Tibial artery (tissue), 4 donors: Measurements from ENCODE around the gene PVALB.
A peak's percentile ranks its signal among the peaks of the same experiment; 100 is the strongest.

Source experiments
- DNase-seq, 2 donors: peaks; one replicate each; pipeline ENCODE4 v3.0.0-alpha.2; 2019
- H3K27ac ChIP-seq, 2 donors: fragments of 200-600 bp; sonication (generic) in 1 of 2; 1 replicate in 1 of 2; 2 replicates in 1 of 2; pipeline ENCODE4 v1.5.1; 2018 to 2019; ENCODE audit warnings: mild to moderate bottlenecking in 1 of 2
- H3K27me3 ChIP-seq, 2 donors: fragments of 200-600 bp; sonication (generic) in 1 of 2; one replicate each; pipeline versions ENCODE4 v1.5.1 to v1.6.0; 2016 to 2019
- H3K36me3 ChIP-seq, 3 donors: fragments of 200-600 bp; sonication (generic) in 2 of 3; one replicate each; pipeline ENCODE4 v1.5.1; 2016 to 2019; ENCODE audit warnings: mild to moderate bottlenecking in 2 of 3
- H3K4me1 ChIP-seq, 4 donors: fragments of 200-600 bp; sonication (generic) in 2 of 4; 1 replicate in 3 of 4; 2 replicates in 1 of 4; pipeline ENCODE4 v1.5.1; 2016 to 2019
- H3K4me3 ChIP-seq, 2 donors: fragments of 200-600 bp; sonication (generic) in 1 of 2; 1 replicate in 1 of 2; 2 replicates in 1 of 2; pipeline ENCODE4 v1.5.1; 2018 to 2019; ENCODE audit warnings: mild to moderate bottlenecking in 2 of 2
- H3K9me3 ChIP-seq, 3 donors: fragments of 200-600 bp; sonication (generic) in 1 of 3; one replicate each; pipeline ENCODE4 v1.5.1; 2016 to 2019
- intact Hi-C: fragments of 100-400 bp; cut with DNase I; formaldehyde crosslinking; loops from one replicate; pipeline ENCODE4 v1.15.0; 2023; ENCODE audit warnings: low total_unique reads
- TF ChIP-seq, protein P1 (sequence below), 2 experiments: fragments of 200-600 bp in 1 of 2; fragments of 450-650 bp in 1 of 2; IDR thresholded peaks; one replicate each; pipeline ENCODE4 v1.5.1; 2017 to 2019; ENCODE audit warnings: antibody characterized with exemption in 2 of 2, mild to moderate bottlenecking in 1 of 2, moderate library complexity in 1 of 2

PVALB gene

DNA sequence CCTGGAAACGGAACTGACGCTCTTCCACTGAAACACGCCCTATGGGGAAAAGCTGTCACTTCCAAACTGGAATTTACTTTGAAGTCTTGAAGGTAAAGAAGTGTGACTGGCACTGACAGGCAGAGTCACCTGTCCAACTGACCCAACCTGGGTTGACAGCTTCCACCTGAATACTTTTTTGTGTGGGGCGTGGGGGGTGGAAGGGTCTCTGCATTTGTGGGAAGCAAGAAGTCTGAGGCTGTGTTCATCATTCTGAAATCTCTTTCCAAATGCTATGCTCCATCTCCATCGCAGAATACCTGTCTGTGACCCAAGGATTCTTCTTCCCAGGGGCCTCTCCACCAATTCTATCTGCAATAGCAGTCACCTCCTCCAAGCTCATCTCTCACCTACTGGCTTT, 48.7 kb downstream of the PVALB start:
- H3K4me3 ChIP-seq: no peak overlapping the region
- no peak overlapping the region for H3K27ac ChIP-seq
- H3K27me3 ChIP-seq: no peaks in the 10 kb centered on the region
- intact Hi-C loops: loop anchor here (10.0 kb wide), 1 partner anchor 223 kb away; no protein-coding TSS in a partner anchor
- TF ChIP-seq, protein P1, sequence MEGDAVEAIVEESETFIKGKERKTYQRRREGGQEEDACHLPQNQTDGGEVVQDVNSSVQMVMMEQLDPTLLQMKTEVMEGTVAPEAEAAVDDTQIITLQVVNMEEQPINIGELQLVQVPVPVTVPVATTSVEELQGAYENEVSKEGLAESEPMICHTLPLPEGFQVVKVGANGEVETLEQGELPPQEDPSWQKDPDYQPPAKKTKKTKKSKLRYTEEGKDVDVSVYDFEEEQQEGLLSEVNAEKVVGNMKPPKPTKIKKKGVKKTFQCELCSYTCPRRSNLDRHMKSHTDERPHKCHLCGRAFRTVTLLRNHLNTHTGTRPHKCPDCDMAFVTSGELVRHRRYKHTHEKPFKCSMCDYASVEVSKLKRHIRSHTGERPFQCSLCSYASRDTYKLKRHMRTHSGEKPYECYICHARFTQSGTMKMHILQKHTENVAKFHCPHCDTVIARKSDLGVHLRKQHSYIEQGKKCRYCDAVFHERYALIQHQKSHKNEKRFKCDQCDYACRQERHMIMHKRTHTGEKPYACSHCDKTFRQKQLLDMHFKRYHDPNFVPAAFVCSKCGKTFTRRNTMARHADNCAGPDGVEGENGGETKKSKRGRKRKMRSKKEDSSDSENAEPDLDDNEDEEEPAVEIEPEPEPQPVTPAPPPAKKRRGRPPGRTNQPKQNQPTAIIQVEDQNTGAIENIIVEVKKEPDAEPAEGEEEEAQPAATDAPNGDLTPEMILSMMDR (IDR thresholded peaks at IDR 0.05): no peak
- H3K9me3 ChIP-seq: no peaks in the 10 kb centered on the region
- DNase-seq: peak in 1 of 2 donors; percentile 11
- H3K4me1 ChIP-seq: no peaks in the 10 kb centered on the region
- H3K36me3 ChIP-seq: peaks cover 0 to 44% (median 14%) of the 10 kb centered on the region in 3 donors

DNA sequence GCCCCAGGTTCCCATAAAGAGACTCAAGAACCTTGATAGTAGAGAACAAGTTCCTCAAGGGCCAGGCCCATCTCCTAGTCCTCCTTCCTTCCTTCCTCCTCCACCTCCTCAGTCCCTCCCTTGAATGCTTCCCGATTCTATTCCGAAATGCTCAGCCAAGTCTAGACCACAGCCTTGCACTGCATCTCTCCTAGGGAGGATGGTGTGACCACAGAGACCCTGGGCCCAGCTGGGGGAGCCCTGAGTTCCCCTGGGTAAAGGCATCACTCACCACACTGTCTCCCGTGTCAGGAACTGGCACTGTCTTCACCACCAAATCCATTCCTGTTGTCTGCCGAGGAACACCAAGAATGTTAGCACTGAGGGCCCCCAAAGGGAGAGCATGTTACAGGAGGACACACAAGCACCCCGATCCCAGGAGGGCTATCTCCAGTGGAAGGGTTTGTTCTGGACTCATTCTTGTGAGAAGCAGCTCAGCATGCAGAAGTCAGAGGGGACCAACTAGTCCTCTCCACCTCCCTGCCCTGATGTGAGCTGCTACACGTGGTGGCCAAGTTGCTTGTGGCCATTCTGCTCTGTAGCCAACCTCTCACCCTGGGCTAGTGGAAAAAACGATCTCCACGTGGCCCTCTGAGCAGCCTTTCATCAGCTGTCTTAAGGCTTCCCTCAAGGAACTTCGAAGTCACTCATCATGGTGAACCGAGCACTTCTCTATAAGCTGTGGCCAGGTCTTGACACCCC, 49.6 kb downstream of the PVALB start:
- H3K27ac ChIP-seq: no peak overlapping the region
- intact Hi-C loops: loop anchor here (10.0 kb wide), 1 partner anchor 222 kb away; no protein-coding TSS in a partner anchor
- TF ChIP-seq, protein P1 (IDR thresholded peaks at IDR 0.05): no peak
- peak in 1 of 2 donors; percentile 34 for DNase-seq
- H3K9me3 ChIP-seq: no peaks in the 10 kb centered on the region
- peaks cover 0 to 53% (median 16%) of the 10 kb centered on the region in 3 donors for H3K36me3 ChIP-seq
- H3K4me1 ChIP-seq: no peaks in the 10 kb centered on the region
- H3K4me3 ChIP-seq: no peak overlapping the region
- no peaks in the 10 kb centered on the region for H3K27me3 ChIP-seq

DNA sequence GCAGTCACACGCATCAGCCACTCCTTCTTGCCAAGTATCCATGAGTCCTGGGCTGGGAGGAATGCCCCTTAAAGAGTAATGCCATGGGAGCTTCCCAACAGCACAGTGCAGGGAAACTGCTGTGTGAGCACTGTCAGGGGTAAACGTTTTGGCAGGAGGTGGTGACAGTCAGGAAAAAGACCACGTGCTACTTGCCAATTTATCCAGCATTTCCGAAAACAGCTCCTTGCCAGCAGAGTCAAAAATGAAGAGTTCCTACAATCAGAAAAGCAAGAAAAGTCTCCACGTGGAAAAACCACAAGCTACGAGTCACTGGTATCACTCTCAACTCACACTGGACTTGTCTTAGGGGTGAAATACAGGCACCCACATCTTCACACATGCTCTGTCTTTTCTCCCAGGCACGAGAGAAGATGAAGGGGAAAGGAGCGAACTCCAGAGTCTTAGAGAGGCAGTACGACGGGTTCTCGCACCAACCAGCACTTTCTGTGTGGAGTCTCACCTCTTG, 50.8 kb downstream of the PVALB start:
- Histone ChIP-seq H3K4me1 (no peaks in the 10 kb centered on the region), H3K27ac (no peak overlapping the region), H3K9me3 (no peaks in the 10 kb centered on the region), H3K4me3 (no peak overlapping the region), H3K27me3 (no peaks in the 10 kb centered on the region), H3K36me3 (peaks cover 0 to 58% (median 20%) of the 10 kb centered on the region in 3 donors)
- intact Hi-C loops: loop anchor here (10.0 kb wide), 1 partner anchor 221 kb away; no protein-coding TSS in a partner anchor
- TF ChIP-seq, protein P1 (IDR thresholded peaks at IDR 0.05): no peak
- DNase-seq: peak in 1 of 2 donors; percentile 24

DNA sequence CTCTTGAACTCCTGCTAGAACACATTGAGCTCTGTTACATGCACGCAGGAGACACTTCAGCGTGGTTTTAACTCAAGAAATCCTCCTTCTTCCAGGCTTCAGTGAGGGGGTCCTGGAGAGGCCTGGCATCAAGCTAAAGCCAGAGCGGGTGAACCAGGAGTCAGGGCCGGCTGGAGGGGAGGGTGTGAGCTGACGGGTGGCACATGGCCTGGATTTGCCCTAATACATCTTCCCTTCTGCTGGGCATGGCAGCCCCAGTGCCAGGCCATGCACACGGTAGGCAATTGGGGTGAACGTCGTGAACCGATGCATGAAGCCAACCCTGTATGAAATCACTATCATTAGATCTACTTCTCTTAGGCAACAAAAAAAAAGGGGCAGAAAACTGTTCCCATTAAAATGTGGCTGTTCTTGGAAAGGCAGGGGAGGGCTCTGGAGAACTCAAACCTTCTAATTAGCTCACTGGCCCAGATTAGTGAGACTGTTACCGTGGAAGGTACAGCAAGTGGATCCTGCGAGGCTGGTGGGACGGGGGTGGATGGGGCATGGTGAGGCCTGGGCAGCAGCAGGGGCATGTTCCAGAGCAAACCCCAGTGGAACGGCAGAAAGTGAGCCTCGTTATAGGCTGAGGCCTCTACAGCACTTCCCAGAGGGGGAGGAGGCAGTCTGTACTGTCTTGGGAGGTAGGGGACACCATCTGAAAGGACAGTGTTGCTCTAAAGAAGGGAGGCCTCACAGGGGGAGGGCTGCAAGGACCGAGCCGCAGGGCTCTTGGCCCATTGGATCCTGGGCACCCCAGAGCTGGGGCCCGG, 51.5 kb downstream of the PVALB start:
- peak in 1 of 2 donors; percentile 24 for DNase-seq
- no peaks in the 10 kb centered on the region for H3K9me3 ChIP-seq
- no peak overlapping the region for H3K4me3 ChIP-seq
- peaks cover 0 to 63% (median 20%) of the 10 kb centered on the region in 3 donors for H3K36me3 ChIP-seq
- no peaks in the 10 kb centered on the region for H3K4me1 ChIP-seq
- TF ChIP-seq, protein P1 (IDR thresholded peaks at IDR 0.05): no peak
- H3K27me3 ChIP-seq: no peaks in the 10 kb centered on the region
- H3K27ac ChIP-seq: no peak overlapping the region
- intact Hi-C loops: loop anchor here (10.0 kb wide), 1 partner anchor 221 kb away; no protein-coding TSS in a partner anchor

DNA sequence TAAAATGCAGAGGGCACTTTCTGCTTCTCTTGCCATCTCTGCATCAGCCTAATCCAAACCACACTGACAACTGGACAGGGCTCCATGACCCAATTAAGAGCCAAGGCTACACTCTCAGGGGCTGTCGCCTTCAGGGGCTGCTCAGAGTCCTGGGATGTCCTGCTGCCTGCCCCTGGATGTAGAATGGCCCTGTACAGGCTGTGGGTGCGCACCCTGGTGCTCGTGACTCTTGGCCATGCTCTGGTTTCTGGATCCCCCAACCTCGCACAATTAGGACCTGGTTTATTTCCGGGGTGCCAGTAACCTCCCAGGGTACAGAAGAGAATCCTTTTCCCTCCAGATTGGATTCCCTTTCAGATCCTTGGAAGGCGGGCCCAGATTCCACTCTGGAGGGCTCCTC, 52.2 kb downstream of the PVALB start:
- Histone ChIP-seq H3K4me3 (no peak overlapping the region), H3K9me3 (no peaks in the 10 kb centered on the region), H3K36me3 (peaks cover 0 to 70% (median 20%) of the 10 kb centered on the region in 3 donors), H3K27me3 (no peaks in the 10 kb centered on the region), H3K4me1 (no peaks in the 10 kb centered on the region), H3K27ac (no peak overlapping the region)
- intact Hi-C loops: loop anchor here (10.0 kb wide), 1 partner anchor 220 kb away; no protein-coding TSS in a partner anchor
- TF ChIP-seq, protein P1 (IDR thresholded peaks at IDR 0.05): no peak
- peak in 1 of 2 donors; percentile 43 for DNase-seq
